C1 segment of cervical spinal cord (tissue), 14 donors: Measurements from ENCODE around the gene TRIM33.

Source experiments
- DNase-seq, 14 donors: peaks; one replicate each; lab custom pipeline; 2025; lab: John Stamatoyannopoulos, UW

The TRIM33 gene

DNA sequence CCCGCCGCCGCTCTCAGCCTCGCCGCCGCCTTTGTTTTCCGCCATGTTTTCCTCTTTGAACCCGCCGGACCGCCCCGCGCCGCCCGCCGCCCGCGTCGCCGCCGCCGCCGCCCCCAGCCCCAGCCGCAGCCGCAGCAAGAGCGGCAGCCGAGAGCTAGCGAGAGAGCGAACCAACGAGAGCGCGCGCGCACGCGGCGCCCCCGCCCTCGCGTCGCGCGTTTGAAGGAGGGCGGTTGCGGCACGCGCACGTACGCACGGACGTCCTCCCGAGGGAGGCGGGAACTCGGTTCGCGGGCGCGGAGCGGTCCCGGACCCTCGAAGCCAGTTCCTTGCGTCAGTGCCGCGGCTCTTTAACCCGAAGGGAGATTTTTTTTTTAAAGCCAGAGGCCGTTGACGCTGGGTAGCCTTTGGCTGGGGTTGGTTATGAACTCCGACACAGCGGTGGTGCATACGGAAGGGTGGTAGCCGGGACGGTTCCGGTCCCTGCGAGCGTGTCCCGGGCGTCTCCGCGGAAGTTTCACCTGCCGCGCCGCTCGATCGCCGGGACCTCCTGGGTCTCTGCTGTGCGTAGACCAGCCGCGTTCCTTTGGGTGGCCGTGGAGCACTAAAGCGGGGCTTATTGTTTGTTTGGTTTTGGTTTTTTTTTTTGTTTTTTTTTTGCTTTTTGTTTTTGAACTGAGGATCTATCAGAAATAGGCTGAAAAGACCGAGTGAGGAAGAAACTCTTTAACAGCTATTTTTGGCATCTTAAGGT, at the start of gene TRIM33:
TSS of gene TRIM33 (minus strand) at position 172 of the 754 bp plus-strand sequence. CDS start at position 45, 127 bp downstream.
- peak; percentile 16 to 91 (median 82) for DNase-seq

DNA sequence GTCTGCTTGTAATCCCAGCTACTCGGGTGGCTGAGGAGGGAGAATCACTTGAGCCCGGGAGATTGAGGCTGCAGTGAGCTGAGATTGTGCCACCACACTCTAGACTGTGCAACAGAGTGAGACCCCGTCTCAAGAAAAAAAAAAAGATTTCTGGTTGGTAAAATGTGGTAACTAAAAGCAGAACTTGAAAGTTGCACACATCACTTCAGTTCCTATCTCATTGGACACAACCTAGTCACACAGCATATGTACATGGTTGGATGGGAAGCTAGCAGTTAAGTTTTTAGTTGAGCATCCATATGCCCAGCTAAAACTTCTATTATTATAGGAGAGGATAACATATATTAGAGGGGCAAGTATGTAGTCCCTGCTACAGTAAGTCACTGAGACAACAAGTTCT, 48.4 kb upstream of the TRIM33 start:
- no peak for DNase-seq

- DNase-seq = no peak
Observed at GRCh38 chr1:114558544-114558943, 47.5 kb upstream of the TRIM33 start.

GRCh38 chr1:114554577-114554976, 43.6 kb upstream of the TRIM33 start:
- DNase-seq = no peak

DNA sequence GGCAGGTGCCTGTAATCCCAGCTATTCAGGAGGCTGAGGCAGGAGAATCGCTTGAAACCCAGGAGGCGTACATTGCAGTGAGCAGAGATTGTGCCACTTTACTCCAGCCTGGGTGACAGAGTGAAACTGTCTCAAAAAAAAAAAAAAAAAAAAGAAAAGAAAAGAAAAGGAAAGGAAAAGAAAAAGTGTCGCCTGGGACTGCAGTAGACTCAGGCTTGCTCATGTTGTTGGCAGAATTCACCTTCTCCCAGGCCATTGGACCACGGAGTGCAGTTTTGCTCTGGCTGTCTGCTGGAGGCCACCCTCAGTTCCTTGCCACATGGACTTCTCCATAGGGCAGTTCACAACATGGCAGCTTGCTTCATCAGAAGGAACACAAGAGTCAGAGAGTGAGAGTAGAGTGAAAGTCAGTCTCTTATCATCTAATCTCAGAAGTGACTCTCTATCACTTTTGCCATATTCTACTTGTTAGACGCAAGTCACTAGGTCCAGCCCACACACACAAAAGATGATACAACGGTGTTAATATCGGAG, 41.2 kb upstream of the TRIM33 start:
- DNase-seq = no peak

DNA sequence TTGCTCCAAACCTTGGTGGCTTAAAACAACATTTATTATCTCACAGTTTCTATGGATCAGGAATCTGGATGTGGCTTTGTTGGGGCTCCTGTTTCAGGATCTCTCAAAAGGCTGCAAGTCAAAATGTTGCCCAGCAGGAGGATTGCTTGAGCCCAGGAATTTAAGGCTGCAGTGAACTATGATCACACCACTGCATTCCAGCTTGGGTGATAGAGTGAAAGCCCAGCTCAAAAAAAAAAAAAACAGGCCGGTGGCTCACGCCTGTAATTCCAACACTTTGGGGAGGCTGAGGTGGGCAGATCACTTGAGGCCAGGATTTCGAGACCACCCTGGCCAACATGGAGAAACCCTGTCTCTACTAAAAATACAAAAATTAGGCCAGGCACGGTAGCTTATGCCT, 40.4 kb upstream of the TRIM33 start:
- DNase-seq = no peak

GRCh38 chr1:114550336-114550735, 39.3 kb upstream of the TRIM33 start:
- no peak for DNase-seq

DNA sequence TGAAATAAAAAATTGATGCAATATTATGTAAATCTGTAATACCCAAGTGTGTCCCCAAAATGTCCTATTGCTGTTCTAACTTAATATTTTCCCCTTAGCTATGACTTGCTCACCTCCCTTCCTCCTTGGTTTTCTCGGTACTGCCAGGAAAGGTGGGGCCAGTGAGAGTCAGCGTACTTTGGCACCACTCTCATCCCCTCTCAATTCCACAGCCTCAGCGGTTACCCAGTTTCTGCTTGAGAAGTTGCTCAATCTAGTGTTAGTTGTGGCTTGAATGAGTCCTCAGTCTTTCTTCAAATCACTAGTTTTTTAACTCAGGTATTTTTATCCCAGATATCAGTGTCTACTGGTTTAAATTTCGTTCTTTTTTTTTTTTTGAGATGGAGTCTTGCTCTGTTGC, 38.1 kb upstream of the TRIM33 start:
- DNase-seq = no peak

- DNase-seq = no peak
Observed at GRCh38 chr1:114547076-114547475, 36.1 kb upstream of the TRIM33 start.

- no peak for DNase-seq
Observed at GRCh38 chr1:114545796-114546195, 34.8 kb upstream of the TRIM33 start.

DNA sequence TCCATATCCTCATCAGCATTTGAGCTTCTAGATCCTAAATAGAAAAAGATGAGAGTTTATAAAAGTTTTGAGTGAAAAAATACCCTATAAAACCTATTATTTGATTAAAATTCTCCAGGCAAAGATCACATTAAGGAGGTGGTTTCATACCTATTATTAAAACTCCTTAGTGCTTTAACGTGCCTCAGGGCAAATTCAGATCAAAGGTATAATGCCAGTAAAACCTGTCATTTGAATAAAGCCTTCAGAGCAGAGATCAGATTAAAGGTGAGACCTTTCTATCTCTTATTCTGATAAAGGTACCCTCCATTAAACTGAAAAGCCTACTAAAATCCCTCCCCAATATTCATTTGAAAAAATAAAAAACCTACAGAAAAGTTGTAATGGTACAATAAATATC, 34.3 kb upstream of the TRIM33 start:
- DNase-seq = no peak

- no peak for DNase-seq
Observed at GRCh38 chr1:114540821-114541220, 29.8 kb upstream of the TRIM33 start.

DNA sequence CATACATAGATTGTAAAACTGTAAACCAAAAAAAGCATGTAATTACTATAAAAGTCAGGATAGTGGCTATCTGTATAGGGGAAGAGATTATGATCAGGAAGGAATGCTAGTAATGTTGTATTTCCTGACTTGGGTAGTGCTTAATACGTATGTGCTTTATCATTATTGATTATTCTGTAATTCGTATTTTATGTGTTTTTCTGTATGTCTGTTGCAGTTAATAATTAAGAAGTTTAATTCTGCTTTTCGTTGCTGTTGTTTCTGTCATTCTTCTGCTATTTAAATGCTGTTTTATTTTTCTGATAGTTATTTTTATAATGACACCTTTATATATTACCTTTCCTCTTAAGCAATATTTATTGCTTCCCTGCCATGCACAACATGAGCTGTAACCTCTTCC, 29.3 kb upstream of the TRIM33 start:
- no peak for DNase-seq

GRCh38 chr1:114536043-114536442, 25.0 kb upstream of the TRIM33 start:
- DNase-seq = no peak

GRCh38 chr1:114535401-114535800, 24.4 kb upstream of the TRIM33 start:
- no peak for DNase-seq

DNA sequence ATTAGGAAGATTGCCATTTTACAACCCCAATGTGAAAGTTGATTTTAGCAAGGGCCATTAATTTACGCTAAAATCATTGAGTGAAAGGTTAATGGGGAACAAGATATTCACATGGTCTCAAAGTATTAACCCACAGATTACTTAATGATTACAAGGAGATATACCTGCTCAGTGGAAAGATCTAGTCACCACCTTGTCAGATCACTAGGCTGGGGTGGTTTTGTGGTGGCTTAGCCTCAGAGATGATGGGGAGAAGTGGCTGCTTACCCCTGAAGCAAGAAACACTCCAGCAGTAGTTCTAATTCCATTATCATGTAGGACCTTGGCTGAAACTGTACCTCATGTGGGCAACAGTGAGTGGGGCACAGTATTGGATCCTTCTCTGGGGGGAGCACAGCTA, 20.1 kb upstream of the TRIM33 start:
- no peak for DNase-seq

DNA sequence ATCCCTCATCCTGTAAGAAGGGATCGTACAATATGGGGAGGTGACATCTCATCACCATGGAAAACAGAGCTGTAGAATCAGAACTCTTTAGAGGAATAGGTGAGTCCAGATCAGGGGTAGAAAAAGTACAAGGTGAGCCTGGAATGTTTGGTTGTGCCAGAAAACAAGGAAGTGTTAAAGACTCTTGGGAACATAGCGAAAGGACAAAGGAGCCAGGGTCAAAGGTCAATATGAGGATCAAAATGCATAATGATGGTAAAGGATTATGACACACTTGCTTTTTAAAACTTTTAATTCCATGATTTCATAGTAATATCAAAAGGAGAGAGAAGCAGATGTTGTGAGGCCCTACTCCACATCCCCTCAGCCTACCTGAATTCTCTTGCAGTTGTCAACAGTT, 19.2 kb upstream of the TRIM33 start:
- DNase-seq = no peak

GRCh38 chr1:114524944-114525343, 13.9 kb upstream of the TRIM33 start:
- DNase-seq = no peak

DNA sequence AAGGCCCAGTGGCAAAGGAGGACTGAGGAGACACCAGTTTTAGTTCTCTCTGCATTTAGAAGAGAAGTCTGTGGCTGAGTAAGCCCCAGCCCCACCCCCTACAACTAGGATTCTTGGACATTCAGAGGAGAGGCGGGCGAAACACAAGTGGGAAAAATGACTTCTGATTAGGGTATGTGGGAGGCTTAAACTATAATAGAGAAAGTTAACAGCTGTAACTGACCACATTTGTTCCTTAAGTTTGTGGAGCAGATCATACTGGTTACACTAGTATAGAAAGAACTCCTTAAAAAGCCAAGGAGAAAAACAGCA, 11.2 kb upstream of the TRIM33 start:
- no peak for DNase-seq

DNA sequence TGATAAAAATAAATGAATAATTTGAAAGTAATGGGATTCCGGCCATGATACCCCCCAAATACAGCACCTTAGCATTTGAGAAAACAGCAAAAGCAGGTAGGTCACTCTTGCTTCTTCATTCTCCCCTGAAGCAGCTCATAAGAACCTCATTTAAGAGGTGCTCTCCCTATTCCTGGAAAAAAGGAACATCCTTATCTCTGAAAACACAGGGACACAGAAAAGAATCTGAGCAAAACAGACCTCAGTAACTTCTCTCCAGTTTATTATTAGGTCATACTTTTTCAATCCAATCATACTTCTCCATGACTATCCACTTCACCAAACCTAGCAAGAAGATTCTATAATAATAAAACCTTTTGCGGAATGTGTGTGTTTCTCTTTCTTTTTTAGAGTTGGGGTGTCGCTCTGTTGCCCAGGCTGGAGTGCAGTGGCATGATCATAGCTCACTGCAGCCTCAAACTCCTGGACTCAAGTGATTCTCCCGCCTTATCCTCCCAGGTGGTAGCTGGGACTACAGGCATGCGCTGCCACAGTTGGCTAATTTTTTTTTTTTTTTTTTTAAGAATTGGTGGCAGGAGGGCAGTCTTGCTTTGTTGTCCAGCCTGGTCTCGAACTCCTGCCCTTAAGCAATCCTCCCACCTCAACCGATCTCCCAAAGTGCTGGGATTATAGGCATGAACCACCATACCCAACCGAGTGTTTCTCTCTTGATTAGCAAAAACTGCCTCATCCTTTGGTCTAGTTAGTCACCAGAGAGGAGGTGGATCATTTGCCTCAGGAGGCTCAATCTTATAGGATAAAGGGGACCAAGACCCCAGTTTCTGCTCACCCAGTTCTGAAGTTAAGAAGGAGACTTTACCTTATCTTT, 10.6 kb upstream of the TRIM33 start:
- no peak for DNase-seq

GRCh38 chr1:114517348-114517747, 6.3 kb upstream of the TRIM33 start:
- DNase-seq = no peak

- DNase-seq = no peak
Observed at GRCh38 chr1:114512595-114513280, 1.7 kb upstream of the TRIM33 start.
